Stimulated activated CD4-positive, alpha-beta T cell treated with anti-CD3 and anti-CD28 coated beads, Interleukin-1b, Interleukin-23, amount 100 ng/mL, for 48 hours (primary cell): Measurements from ENCODE around the gene TMEFF1.

ENCODE experiments used
- DNase-seq: peaks from one replicate; pipeline ENCODE4 v3.0.0-alpha.2; 2020

The TMEFF1 gene

GRCh38 chr9:100448266-100448665 lies 24.7 kb upstream of the TMEFF1 start:
- DNase-seq: no peak

- DNase-seq: no peak
These were observed 23.5 kb upstream of the TMEFF1 start for GRCh38 chr9:100449420-100449819.

- no peak for DNase-seq
These were observed 20.1 kb upstream of the TMEFF1 start for GRCh38 chr9:100452894-100453293.

GRCh38 chr9:100455470-100455869 lies 17.5 kb upstream of the TMEFF1 start:
- no peak for DNase-seq

GRCh38 chr9:100457517-100457916 lies 15.4 kb upstream of the TMEFF1 start:
- no peak for DNase-seq

GRCh38 chr9:100459963-100460362 lies 13.0 kb upstream of the TMEFF1 start:
- no peak for DNase-seq

- no peak for DNase-seq
These were observed 7.7 kb upstream of the TMEFF1 start for GRCh38 chr9:100465274-100465673.

GRCh38 chr9:100465761-100466160 lies 7.2 kb upstream of the TMEFF1 start:
- no peak for DNase-seq

GRCh38 chr9:100466171-100466828 lies 6.6 kb upstream of the TMEFF1 start:
- DNase-seq: no peak

- no peak for DNase-seq
These were observed 6.1 kb upstream of the TMEFF1 start for GRCh38 chr9:100466829-100467221.

- no peak for DNase-seq
These were observed 4.9 kb upstream of the TMEFF1 start for GRCh38 chr9:100468041-100468440.

GRCh38 chr9:100472268-100472667 lies 681 bp upstream of the TMEFF1 start:
- no peak for DNase-seq

- DNase-seq: peak; percentile 18
These were observed 530 bp downstream of the TMEFF1 start for GRCh38 chr9:100473276-100474081.

- DNase-seq: no peak
These were observed 1.4 kb downstream of the TMEFF1 start for GRCh38 chr9:100474082-100474923.

GRCh38 chr9:100474924-100475276 lies 2.0 kb downstream of the TMEFF1 start:
- DNase-seq: no peak

- DNase-seq: no peak
These were observed 4.3 kb downstream of the TMEFF1 start for GRCh38 chr9:100477241-100477640.

- no peak for DNase-seq
These were observed 5.2 kb downstream of the TMEFF1 start for GRCh38 chr9:100478192-100478591.

- DNase-seq: no peak
These were observed 6.9 kb downstream of the TMEFF1 start for GRCh38 chr9:100479820-100480219.

- no peak for DNase-seq
These were observed 12.2 kb downstream of the TMEFF1 start for GRCh38 chr9:100485196-100485595.

GRCh38 chr9:100486479-100487176 lies 13.7 kb downstream of the TMEFF1 start:
- DNase-seq: no peak

GRCh38 chr9:100488177-100488576 lies 15.2 kb downstream of the TMEFF1 start:
- no peak for DNase-seq

- no peak for DNase-seq
These were observed 16.9 kb downstream of the TMEFF1 start for GRCh38 chr9:100489836-100490235.

- DNase-seq: no peak
These were observed 20.0 kb downstream of the TMEFF1 start for GRCh38 chr9:100492952-100493351.
